HL-60 (cell line): ENCODE results near the gene ZP2.

Experiments used
- DNase-seq, 2 experiments: peaks; one replicate each; pipeline ENCODE4 v3.0.0-alpha.2; 2010 to 2020; ENCODE audit warnings: low read depth in 1 of 2, low spot score in 1 of 2
- H3K27ac ChIP-seq: fragments of 250-450 bp; sonication (Bioruptor Pico); replicated peaks from 2 replicates; pipeline ENCODE4 v1.5.1; 2020; ENCODE audit warnings: mild to moderate bottlenecking, moderate library complexity
- H3K27me3 ChIP-seq: fragments of 250-450 bp; sonication (Bioruptor Pico); 2 replicates; pipeline ENCODE4 v1.5.1; 2021; ENCODE audit warnings: mild to moderate bottlenecking, moderate library complexity; ENCODE audit not compliant: insufficient read depth, poor library complexity, severe bottlenecking
- H3K4me3 ChIP-seq: replicated peaks from 2 replicates; pipeline ENCODE4 v1.5.1; 2011; ENCODE audit warnings: mild to moderate bottlenecking, control low read depth, low read length; ENCODE audit not compliant: insufficient read depth
- GABPA ChIP-seq: IDR thresholded peaks from 2 replicates; pipeline ENCODE4 v1.6.1; 2012; ENCODE audit warnings: low read depth
- POLR2AphosphoS5 ChIP-seq: IDR thresholded peaks from 2 replicates; pipeline ENCODE4 v1.6.1; 2012; ENCODE audit warnings: low read depth
- SPI1 ChIP-seq: IDR thresholded peaks from 2 replicates; pipeline ENCODE4 v1.6.1; 2012; ENCODE audit warnings: low read depth, mild to moderate bottlenecking, borderline replicate concordance
- TF ChIP-seq, protein P1 (sequence below): IDR thresholded peaks from one replicate; pipeline ENCODE4 v1.5.1; 2011; ENCODE audit warnings: low read length, control low read depth, inconsistent platforms; ENCODE audit not compliant: insufficient read depth
- TF ChIP-seq, protein P2 (sequence below): IDR thresholded peaks from 2 replicates; pipeline ENCODE4 v1.6.1; 2012; ENCODE audit warnings: low read depth; ENCODE audit not compliant: insufficient replicate concordance

ZP2 gene

DNA sequence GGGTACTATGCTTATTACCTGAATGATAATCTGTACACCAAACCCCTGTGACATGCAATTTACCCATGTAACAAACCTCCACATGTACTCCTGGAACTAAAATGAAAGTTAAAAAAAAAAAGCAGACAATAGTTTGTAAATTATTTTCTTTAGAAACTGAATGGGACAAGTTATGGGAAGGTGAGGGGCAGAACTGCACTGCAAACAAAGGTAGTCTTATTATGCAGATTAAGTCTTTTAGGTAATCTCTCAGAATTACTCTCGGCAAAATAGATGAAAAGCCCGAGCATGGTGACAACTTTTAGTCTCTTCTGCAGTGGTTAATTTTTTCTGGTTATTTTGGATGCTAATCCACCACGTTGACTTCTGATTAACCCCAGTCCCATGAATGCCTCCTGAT lies 27.4 kb downstream of the ZP2 start:
- DNase-seq = no peak
- TF ChIP-seq GABPA (no peak), POLR2AphosphoS5 (no peak), SPI1 (no peak)
- TF ChIP-seq, protein P1, sequence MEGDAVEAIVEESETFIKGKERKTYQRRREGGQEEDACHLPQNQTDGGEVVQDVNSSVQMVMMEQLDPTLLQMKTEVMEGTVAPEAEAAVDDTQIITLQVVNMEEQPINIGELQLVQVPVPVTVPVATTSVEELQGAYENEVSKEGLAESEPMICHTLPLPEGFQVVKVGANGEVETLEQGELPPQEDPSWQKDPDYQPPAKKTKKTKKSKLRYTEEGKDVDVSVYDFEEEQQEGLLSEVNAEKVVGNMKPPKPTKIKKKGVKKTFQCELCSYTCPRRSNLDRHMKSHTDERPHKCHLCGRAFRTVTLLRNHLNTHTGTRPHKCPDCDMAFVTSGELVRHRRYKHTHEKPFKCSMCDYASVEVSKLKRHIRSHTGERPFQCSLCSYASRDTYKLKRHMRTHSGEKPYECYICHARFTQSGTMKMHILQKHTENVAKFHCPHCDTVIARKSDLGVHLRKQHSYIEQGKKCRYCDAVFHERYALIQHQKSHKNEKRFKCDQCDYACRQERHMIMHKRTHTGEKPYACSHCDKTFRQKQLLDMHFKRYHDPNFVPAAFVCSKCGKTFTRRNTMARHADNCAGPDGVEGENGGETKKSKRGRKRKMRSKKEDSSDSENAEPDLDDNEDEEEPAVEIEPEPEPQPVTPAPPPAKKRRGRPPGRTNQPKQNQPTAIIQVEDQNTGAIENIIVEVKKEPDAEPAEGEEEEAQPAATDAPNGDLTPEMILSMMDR = no peak
- H3K4me3 ChIP-seq = no peak overlapping the region
- no peaks in the 10 kb centered on the region for H3K27me3 ChIP-seq
- no peak overlapping the region for H3K27ac ChIP-seq

DNA sequence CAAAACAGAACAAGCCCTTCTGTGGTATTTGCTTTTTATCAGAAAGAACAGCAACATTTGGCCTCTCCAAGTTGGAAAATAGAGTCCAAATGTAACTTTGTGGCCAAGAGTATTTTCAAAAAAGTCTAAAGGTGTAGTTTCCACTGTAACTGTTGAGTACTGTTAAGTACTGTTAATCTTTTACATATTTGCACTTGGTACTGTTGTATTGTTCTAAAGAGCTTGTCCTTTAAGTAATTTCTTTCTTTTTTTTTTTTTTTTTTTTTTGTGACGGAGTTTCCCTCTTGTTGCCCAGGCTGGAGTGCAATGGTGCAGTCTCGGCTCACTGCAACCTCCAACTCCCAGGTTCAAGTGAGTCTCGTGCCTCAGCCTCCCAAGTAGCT lies 31.4 kb downstream of the ZP2 start:
- TF ChIP-seq, protein P2, sequence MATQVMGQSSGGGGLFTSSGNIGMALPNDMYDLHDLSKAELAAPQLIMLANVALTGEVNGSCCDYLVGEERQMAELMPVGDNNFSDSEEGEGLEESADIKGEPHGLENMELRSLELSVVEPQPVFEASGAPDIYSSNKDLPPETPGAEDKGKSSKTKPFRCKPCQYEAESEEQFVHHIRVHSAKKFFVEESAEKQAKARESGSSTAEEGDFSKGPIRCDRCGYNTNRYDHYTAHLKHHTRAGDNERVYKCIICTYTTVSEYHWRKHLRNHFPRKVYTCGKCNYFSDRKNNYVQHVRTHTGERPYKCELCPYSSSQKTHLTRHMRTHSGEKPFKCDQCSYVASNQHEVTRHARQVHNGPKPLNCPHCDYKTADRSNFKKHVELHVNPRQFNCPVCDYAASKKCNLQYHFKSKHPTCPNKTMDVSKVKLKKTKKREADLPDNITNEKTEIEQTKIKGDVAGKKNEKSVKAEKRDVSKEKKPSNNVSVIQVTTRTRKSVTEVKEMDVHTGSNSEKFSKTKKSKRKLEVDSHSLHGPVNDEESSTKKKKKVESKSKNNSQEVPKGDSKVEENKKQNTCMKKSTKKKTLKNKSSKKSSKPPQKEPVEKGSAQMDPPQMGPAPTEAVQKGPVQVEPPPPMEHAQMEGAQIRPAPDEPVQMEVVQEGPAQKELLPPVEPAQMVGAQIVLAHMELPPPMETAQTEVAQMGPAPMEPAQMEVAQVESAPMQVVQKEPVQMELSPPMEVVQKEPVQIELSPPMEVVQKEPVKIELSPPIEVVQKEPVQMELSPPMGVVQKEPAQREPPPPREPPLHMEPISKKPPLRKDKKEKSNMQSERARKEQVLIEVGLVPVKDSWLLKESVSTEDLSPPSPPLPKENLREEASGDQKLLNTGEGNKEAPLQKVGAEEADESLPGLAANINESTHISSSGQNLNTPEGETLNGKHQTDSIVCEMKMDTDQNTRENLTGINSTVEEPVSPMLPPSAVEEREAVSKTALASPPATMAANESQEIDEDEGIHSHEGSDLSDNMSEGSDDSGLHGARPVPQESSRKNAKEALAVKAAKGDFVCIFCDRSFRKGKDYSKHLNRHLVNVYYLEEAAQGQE = no peak
- TF ChIP-seq, protein P1 = no peak
- TF ChIP-seq GABPA (no peak), SPI1 (no peak), POLR2AphosphoS5 (no peak)
- H3K27ac ChIP-seq = no peak overlapping the region
- no peak for DNase-seq
- no peak overlapping the region for H3K4me3 ChIP-seq
- no peaks in the 10 kb centered on the region for H3K27me3 ChIP-seq

DNA sequence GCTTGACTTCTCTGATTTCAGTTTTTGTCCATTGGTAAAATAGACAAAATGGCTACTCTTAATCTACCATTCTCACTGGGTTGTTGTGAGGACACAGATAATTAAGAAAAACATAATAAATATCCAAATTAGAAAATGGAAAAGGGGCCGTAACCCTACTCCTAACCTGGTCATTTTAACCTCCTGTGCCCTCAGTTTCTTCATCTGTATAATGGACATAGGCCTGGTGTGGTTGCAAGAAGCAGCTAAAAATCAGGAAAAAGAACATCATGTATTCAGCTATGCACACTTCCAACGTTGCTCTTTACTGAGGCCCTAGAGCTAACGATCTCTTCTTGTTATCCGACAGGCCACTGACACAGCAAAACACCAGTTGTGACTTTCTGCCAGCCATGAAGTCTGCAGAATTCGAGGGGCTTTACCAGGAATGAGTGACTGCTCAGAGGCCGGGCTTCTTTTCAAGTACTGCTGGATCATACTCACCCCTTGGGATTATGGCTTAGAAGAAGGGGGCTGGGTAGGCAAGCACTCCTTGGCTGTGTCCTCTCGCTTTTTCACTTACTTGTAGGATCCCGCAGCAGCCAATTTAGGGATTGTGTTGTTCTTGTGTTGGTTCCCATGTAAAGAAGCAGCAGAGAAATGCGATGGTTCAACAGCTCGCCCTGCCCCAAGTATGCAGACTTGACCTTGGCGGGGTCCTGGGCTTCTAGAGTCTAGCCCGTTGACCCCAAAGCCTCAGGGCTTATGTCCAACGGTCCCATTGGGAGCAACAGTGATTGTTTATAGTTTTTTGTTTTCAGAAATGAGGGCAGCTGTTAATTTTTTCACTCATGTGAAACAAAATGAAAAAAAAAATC lies 32.0 kb downstream of the ZP2 start:
- Histone ChIP-seq H3K27ac (no peak overlapping the region), H3K4me3 (no peak overlapping the region), H3K27me3 (no peaks in the 10 kb centered on the region)
- DNase-seq = no peak
- TF ChIP-seq, protein P1 = no peak
- no peak for TF ChIP-seq GABPA
- TF ChIP-seq, protein P2 = no peak
- no peak for TF ChIP-seq POLR2AphosphoS5
- no peak for TF ChIP-seq SPI1
